Astrocyte (in vitro differentiated cells and primary cell): ENCODE measurements around the gene ZFYVE16. TPM values are rescaled to one million over a fixed set of nuclear protein-coding genes. Genes with fewer than 3 reads are reported as not detected.

Source experiments
- DNase-seq: peaks from one replicate; pipeline ENCODE4 v3.0.0-alpha.2; 2010; ENCODE audit warnings: low read depth
- FAIRE-seq: peaks from 2 replicates; lab custom pipeline; 2011; peaks lifted over from hg19 to GRCh38; lab: Jason Lieb, UNC
- H2AFZ ChIP-seq: 2 replicates; pipeline ENCODE4 v1.6.0; 2012; ENCODE audit warnings: low read depth, low read length, inconsistent platforms
- H3K27ac ChIP-seq: 2 replicates; pipeline ENCODE4 v1.5.1; 2011; ENCODE audit warnings: low read depth, low read length, inconsistent platforms
- H3K27me3 ChIP-seq: 2 replicates; pipeline ENCODE4 v1.6.0; 2011; ENCODE audit warnings: low read length, inconsistent platforms; ENCODE audit not compliant: insufficient read depth
- H3K36me3 ChIP-seq: 2 replicates; pipeline ENCODE4 v1.5.1; 2011; ENCODE audit warnings: low read length, inconsistent platforms; ENCODE audit not compliant: insufficient read depth
- H3K4me1 ChIP-seq: 2 replicates; pipeline ENCODE4 v1.5.1; 2011; ENCODE audit warnings: low read length, inconsistent platforms; ENCODE audit not compliant: insufficient read depth
- H3K4me2 ChIP-seq: 2 replicates; pipeline ENCODE4 v1.6.0; 2012; ENCODE audit warnings: low read length, inconsistent platforms
- H3K4me3 ChIP-seq: 2 replicates; pipeline ENCODE4 v1.5.1; 2011; ENCODE audit warnings: low read depth, mild to moderate bottlenecking, low read length, inconsistent platforms; ENCODE audit not compliant: insufficient read depth
- H3K79me2 ChIP-seq: 2 replicates; pipeline ENCODE4 v1.6.0; 2012; ENCODE audit warnings: mild to moderate bottlenecking, low read length, inconsistent platforms; ENCODE audit not compliant: insufficient read depth
- H3K9ac ChIP-seq: 2 replicates; pipeline ENCODE4 v1.6.0; 2012; ENCODE audit warnings: mild to moderate bottlenecking, low read length, inconsistent platforms
- H3K9me3 ChIP-seq: 2 replicates; pipeline ENCODE4 v1.5.1; 2012; ENCODE audit warnings: low read depth, mild to moderate bottlenecking, low read length, inconsistent platforms; ENCODE audit not compliant: insufficient read depth
- H4K20me1 ChIP-seq: 2 replicates; pipeline ENCODE4 v1.6.0; 2012; ENCODE audit warnings: low read length, inconsistent platforms; ENCODE audit not compliant: insufficient read depth
- H3K27ac Mint-ChIP-seq: one replicate; pipeline ENCODE4 v1.8.0; 2021; ENCODE audit warnings: mild to moderate bottlenecking, mixed read lengths; ENCODE audit not compliant: unreplicated experiment
- H3K27me3 Mint-ChIP-seq: one replicate; pipeline ENCODE4 v1.8.0; 2021; ENCODE audit warnings: low read depth, mixed read lengths; ENCODE audit not compliant: unreplicated experiment
- H3K36me3 Mint-ChIP-seq: one replicate; pipeline ENCODE4 v1.8.0; 2021; ENCODE audit warnings: low read depth, mixed read lengths; ENCODE audit not compliant: unreplicated experiment
- H3K4me1 Mint-ChIP-seq: one replicate; pipeline ENCODE4 v1.8.0; 2021; ENCODE audit warnings: low read depth, mixed read lengths; ENCODE audit not compliant: unreplicated experiment
- H3K4me3 Mint-ChIP-seq: one replicate; pipeline ENCODE4 v1.8.0; 2021; ENCODE audit warnings: mild to moderate bottlenecking, moderate library complexity, mixed read lengths; ENCODE audit not compliant: unreplicated experiment
- H3K9me3 Mint-ChIP-seq: one replicate; pipeline ENCODE4 v1.8.0; 2021; ENCODE audit warnings: mild to moderate bottlenecking, mixed read lengths; ENCODE audit not compliant: unreplicated experiment
- EZH2 ChIP-seq: IDR thresholded peaks from 2 replicates; pipeline ENCODE4 v1.6.1; 2012; ENCODE audit warnings: mild to moderate bottlenecking, low read length, inconsistent platforms; ENCODE audit not compliant: insufficient read depth
- total RNA-seq: library from RNA; stranded (reverse); gene quantifications from 2 replicates; pipeline ENCODE4 v1.2.1, GENCODE V29; 2021
- TF ChIP-seq, protein P1 (sequence below): IDR thresholded peaks from 2 replicates; pipeline ENCODE4 v1.5.1; 2011; ENCODE audit warnings: low read depth, mild to moderate bottlenecking, inconsistent platforms, low read length, moderate library complexity; ENCODE audit not compliant: insufficient read depth

ZFYVE16 gene
- total RNA-seq, 1 donor from 2014 or later = 48.5 TPM

- Histone ChIP-seq H2AFZ (no peak overlapping the region), H3K79me2 (no peaks in the 10 kb centered on the region), H3K4me3 (no peak overlapping the region), H3K9ac (no peak overlapping the region), H3K9me3 (no peaks in the 10 kb centered on the region), H3K4me1 (no peaks in the 10 kb centered on the region), H3K27me3 (no peaks in the 10 kb centered on the region), H4K20me1 (no peaks in the 10 kb centered on the region), H3K27ac (no peak overlapping the region), H3K4me2 (no peak overlapping the region), H3K36me3 (no peaks in the 10 kb centered on the region)
- Mint-ChIP-seq H3K4me1 (peaks cover 2% of the 10 kb centered on the region), H3K36me3 (no peaks in the 10 kb centered on the region), H3K9me3 (no peaks in the 10 kb centered on the region), H3K27ac (no peak overlapping the region), H3K27me3 (no peaks in the 10 kb centered on the region), H3K4me3 (no peak overlapping the region)
- FAIRE-seq (no peak), DNase-seq (no peak)
- TF ChIP-seq, protein P1, sequence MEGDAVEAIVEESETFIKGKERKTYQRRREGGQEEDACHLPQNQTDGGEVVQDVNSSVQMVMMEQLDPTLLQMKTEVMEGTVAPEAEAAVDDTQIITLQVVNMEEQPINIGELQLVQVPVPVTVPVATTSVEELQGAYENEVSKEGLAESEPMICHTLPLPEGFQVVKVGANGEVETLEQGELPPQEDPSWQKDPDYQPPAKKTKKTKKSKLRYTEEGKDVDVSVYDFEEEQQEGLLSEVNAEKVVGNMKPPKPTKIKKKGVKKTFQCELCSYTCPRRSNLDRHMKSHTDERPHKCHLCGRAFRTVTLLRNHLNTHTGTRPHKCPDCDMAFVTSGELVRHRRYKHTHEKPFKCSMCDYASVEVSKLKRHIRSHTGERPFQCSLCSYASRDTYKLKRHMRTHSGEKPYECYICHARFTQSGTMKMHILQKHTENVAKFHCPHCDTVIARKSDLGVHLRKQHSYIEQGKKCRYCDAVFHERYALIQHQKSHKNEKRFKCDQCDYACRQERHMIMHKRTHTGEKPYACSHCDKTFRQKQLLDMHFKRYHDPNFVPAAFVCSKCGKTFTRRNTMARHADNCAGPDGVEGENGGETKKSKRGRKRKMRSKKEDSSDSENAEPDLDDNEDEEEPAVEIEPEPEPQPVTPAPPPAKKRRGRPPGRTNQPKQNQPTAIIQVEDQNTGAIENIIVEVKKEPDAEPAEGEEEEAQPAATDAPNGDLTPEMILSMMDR = no peak
Observed at GRCh38 chr5:80502800-80503199, 94.9 kb downstream of the ZFYVE16 start.

DNA sequence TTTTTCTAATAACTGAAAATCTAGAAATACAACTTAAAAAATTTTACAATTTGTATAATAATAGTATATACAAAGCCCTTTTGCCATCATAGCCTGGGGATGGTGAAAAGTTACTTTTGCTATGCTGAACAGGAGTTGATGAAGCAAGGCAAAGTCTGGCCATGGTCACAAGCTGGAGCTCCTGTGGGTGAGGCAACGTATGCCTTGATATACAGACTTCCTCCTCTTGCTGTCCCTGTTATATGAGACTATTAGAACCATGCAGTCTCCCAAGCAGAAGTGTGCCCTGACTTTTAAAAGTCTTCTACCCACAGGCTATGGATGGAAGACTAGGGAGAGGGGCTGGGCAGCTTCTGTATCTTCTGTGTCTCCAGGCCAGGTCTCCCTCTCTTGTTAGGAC lies 95.8 kb downstream of the ZFYVE16 start:
- Histone ChIP-seq H3K4me2 (no peak overlapping the region), H3K9me3 (no peaks in the 10 kb centered on the region), H3K9ac (no peak overlapping the region), H3K27me3 (no peaks in the 10 kb centered on the region), H2AFZ (no peak overlapping the region), H3K4me1 (no peaks in the 10 kb centered on the region), H3K27ac (no peak overlapping the region), H3K4me3 (no peak overlapping the region), H3K79me2 (no peaks in the 10 kb centered on the region), H4K20me1 (no peaks in the 10 kb centered on the region), H3K36me3 (no peaks in the 10 kb centered on the region)
- Mint-ChIP-seq H3K27ac (no peak overlapping the region), H3K4me3 (no peak overlapping the region), H3K36me3 (no peaks in the 10 kb centered on the region), H3K27me3 (no peaks in the 10 kb centered on the region), H3K9me3 (no peaks in the 10 kb centered on the region), H3K4me1 (peaks cover 4% of the 10 kb centered on the region)
- no peak for DNase-seq
- no peak for TF ChIP-seq EZH2
- TF ChIP-seq, protein P1 = no peak
- no peak for FAIRE-seq

DNA sequence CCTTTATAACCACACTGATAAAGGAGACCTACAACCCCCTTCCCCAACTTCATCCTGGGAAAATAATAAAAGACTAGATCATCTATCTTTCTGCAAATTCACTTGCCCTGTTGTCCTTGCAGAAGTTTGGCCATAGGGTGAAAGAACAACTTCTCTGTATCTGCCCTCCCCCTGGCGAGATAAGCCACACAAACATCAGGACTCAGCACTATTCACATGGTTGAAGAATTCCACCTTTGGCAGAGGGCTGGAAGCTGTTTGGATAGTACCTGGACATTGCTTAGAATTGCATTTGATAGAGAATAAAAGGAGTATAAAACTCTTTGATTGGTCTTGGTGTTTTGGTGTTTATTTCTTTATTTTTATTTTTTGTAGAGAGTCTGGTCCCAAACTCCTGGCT lies 97.0 kb downstream of the ZFYVE16 start:
- no peak overlapping the region for H3K4me2 ChIP-seq
- Mint-ChIP-seq H3K36me3 (no peaks in the 10 kb centered on the region), H3K4me3 (no peak overlapping the region), H3K9me3 (no peaks in the 10 kb centered on the region), H3K27ac (no peak overlapping the region), H3K4me1 (peaks cover 4% of the 10 kb centered on the region), H3K27me3 (no peaks in the 10 kb centered on the region)
- H2AFZ ChIP-seq = no peak overlapping the region
- no peaks in the 10 kb centered on the region for H3K4me1 ChIP-seq
- TF ChIP-seq EZH2 = no peak
- TF ChIP-seq, protein P1 = no peak
- no peaks in the 10 kb centered on the region for H3K79me2 ChIP-seq
- no peak overlapping the region for H3K9ac ChIP-seq
- no peaks in the 10 kb centered on the region for H3K27me3 ChIP-seq
- no peaks in the 10 kb centered on the region for H3K36me3 ChIP-seq
- DNase-seq = no peak
- no peak overlapping the region for H3K4me3 ChIP-seq
- H3K27ac ChIP-seq = no peak overlapping the region
- no peaks in the 10 kb centered on the region for H3K9me3 ChIP-seq
- FAIRE-seq = no peak
- H4K20me1 ChIP-seq = no peaks in the 10 kb centered on the region
